DMS 273 (cell line): ENCODE measurements around the gene ASIC2.

ENCODE experiments used
- DNase-seq: peaks from one replicate; lab custom pipeline; 2025; ENCODE audit not compliant: unreplicated experiment; lab: John Stamatoyannopoulos, UW

ASIC2 gene

GRCh38 chr17:33166472-33166871, 126.6 kb downstream of the ASIC2 start:
- no peak for DNase-seq

GRCh38 chr17:33164169-33164881, 128.8 kb downstream of the ASIC2 start:
- no peak for DNase-seq

- no peak for DNase-seq
Observed at GRCh38 chr17:33163533-33164168, 129.4 kb downstream of the ASIC2 start.

- DNase-seq, result peak; percentile 72
Observed at GRCh38 chr17:33154869-33155455, 138.1 kb downstream of the ASIC2 start.

- no peak for DNase-seq
Observed at GRCh38 chr17:33152783-33153182, 140.3 kb downstream of the ASIC2 start.

GRCh38 chr17:33151565-33151964, 141.5 kb downstream of the ASIC2 start:
- no peak for DNase-seq

- no peak for DNase-seq
Observed at GRCh38 chr17:33145941-33146340, 147.2 kb downstream of the ASIC2 start.

GRCh38 chr17:33144837-33145236, 148.3 kb downstream of the ASIC2 start:
- DNase-seq, result no peak

- DNase-seq, result peak; percentile 18
Observed at GRCh38 chr17:33142705-33143299, 150.3 kb downstream of the ASIC2 start.

GRCh38 chr17:33140413-33141099, 152.5 kb downstream of the ASIC2 start:
- DNase-seq, result no peak

- DNase-seq, result no peak
Observed at GRCh38 chr17:33138627-33139026, 154.5 kb downstream of the ASIC2 start.

- DNase-seq, result peak; percentile 81
Observed at GRCh38 chr17:33137426-33137825, 155.7 kb downstream of the ASIC2 start.

- DNase-seq, result no peak
Observed at GRCh38 chr17:33135691-33136090, 157.4 kb downstream of the ASIC2 start.

- no peak for DNase-seq
Observed at GRCh38 chr17:33131620-33132019, 161.5 kb downstream of the ASIC2 start.

- no peak for DNase-seq
Observed at GRCh38 chr17:33127706-33128105, 165.4 kb downstream of the ASIC2 start.

- DNase-seq, result no peak
Observed at GRCh38 chr17:33126086-33126485, 167.0 kb downstream of the ASIC2 start.

- DNase-seq, result no peak
Observed at GRCh38 chr17:33125552-33125950, 167.5 kb downstream of the ASIC2 start.

- DNase-seq, result no peak
Observed at GRCh38 chr17:33124871-33125551, 168.1 kb downstream of the ASIC2 start.

GRCh38 chr17:33124185-33124584, 168.9 kb downstream of the ASIC2 start:
- no peak for DNase-seq

- DNase-seq, result no peak
Observed at GRCh38 chr17:33121756-33122155, 171.3 kb downstream of the ASIC2 start.

- no peak for DNase-seq
Observed at GRCh38 chr17:33121272-33121671, 171.8 kb downstream of the ASIC2 start.
